22Rv1 (cell line): ENCODE results near the gene CUEDC1.

ENCODE experiments used
- H3K27ac ChIP-seq: fragments of 450-650 bp; 2 replicates; pipeline ENCODE4 v1.5.1; 2017
- CTCF ChIP-seq: fragments of 450-650 bp; IDR thresholded peaks from 2 replicates; pipeline ENCODE4 v1.5.1; 2017; ENCODE audit warnings: mild to moderate bottlenecking
- ZFX ChIP-seq: fragments of 450-650 bp; IDR thresholded peaks from 2 replicates; pipeline ENCODE4 v1.6.1; 2017; ENCODE audit warnings: antibody characterized with exemption, borderline replicate concordance

CUEDC1 gene

GRCh38 chr17:57875290-57876022 is 79.8 kb downstream of the CUEDC1 start:
- TF ChIP-seq ZFX = no peak
- no peak for TF ChIP-seq CTCF

GRCh38 chr17:57874434-57875289 is 80.5 kb downstream of the CUEDC1 start:
- TF ChIP-seq CTCF = no peak
- no peak for TF ChIP-seq ZFX
- H3K27ac ChIP-seq = no peak overlapping the region

More at GRCh38 chr17:57875290-57876022, 79.8 kb downstream of the CUEDC1 start:
- H3K27ac ChIP-seq = no peak overlapping the region

GRCh38 chr17:57874058-57874419 is 81.2 kb downstream of the CUEDC1 start:
- no peak overlapping the region for H3K27ac ChIP-seq

GRCh38 chr17:57873261-57874057 is 81.8 kb downstream of the CUEDC1 start:
- TF ChIP-seq ZFX (no peak), CTCF (no peak)
- no peak overlapping the region for H3K27ac ChIP-seq

More at GRCh38 chr17:57874058-57874419, 81.2 kb downstream of the CUEDC1 start:
- TF ChIP-seq CTCF (no peak), ZFX (no peak)

GRCh38 chr17:57872536-57872935 is 82.7 kb downstream of the CUEDC1 start:
- TF ChIP-seq CTCF (no peak), ZFX (no peak)

GRCh38 chr17:57871863-57872262 is 83.3 kb downstream of the CUEDC1 start:
- no peak overlapping the region for H3K27ac ChIP-seq
- TF ChIP-seq ZFX (no peak), CTCF (no peak)

More at GRCh38 chr17:57872536-57872935, 82.7 kb downstream of the CUEDC1 start:
- H3K27ac ChIP-seq = no peak overlapping the region
